ENCODE results near the gene GRIN3B.

Gene GRIN3B

GRCh38 chr19:1008268-1009040 lies 8.2 kb downstream of the GRIN3B start:
- no peak for DNase-seq

- no peak for DNase-seq
Measured at GRCh38 chr19:1009041-1009980, 9.1 kb downstream of the GRIN3B start.

GRCh38 chr19:1009981-1010538 lies 9.8 kb downstream of the GRIN3B start:
- no peak for DNase-seq

GRCh38 chr19:1010586-1011510 lies 10.6 kb downstream of the GRIN3B start:
- no peak for DNase-seq

- DNase-seq, result no peak
Measured at GRCh38 chr19:1011831-1012333, 11.7 kb downstream of the GRIN3B start.

- DNase-seq, result no peak
Measured at GRCh38 chr19:1012334-1012733, 12.1 kb downstream of the GRIN3B start.

- DNase-seq, result no peak
Measured at GRCh38 chr19:1013218-1013617, 13.0 kb downstream of the GRIN3B start.

- DNase-seq, result no peak
Measured at GRCh38 chr19:1014161-1015060, 14.2 kb downstream of the GRIN3B start.

GRCh38 chr19:1015061-1015781 lies 15.0 kb downstream of the GRIN3B start:
- DNase-seq, result no peak

GRCh38 chr19:1015782-1016646 lies 15.8 kb downstream of the GRIN3B start:
- DNase-seq, result no peak

GRCh38 chr19:1016647-1017114 lies 16.5 kb downstream of the GRIN3B start:
- DNase-seq, result no peak

GRCh38 chr19:1017115-1017905 lies 17.1 kb downstream of the GRIN3B start:
- no peak for DNase-seq

GRCh38 chr19:1017906-1018305 lies 17.7 kb downstream of the GRIN3B start:
- no peak for DNase-seq

GRCh38 chr19:1018393-1018792 lies 18.2 kb downstream of the GRIN3B start:
- no peak for DNase-seq

- DNase-seq, result no peak
Measured at GRCh38 chr19:1018932-1019615, 18.9 kb downstream of the GRIN3B start.

- DNase-seq, result no peak
Measured at GRCh38 chr19:1019616-1019961, 19.4 kb downstream of the GRIN3B start.

GRCh38 chr19:1019980-1020867 lies 20.0 kb downstream of the GRIN3B start:
- DNase-seq, result no peak

All from GOT3 (cell line).